H1 (cell line): ENCODE measurements around the gene TRAPPC6A. TPM values are rescaled to one million over a fixed set of nuclear protein-coding genes. Genes with fewer than 3 reads are reported as not detected.

ENCODE experiments used
- CBX8 ChIP-seq: fragments of 300-800, 300-1000 bp; sonication (generic); IDR thresholded peaks from 2 replicates; pipeline ENCODE4 v1.7.1; 2016; ENCODE audit warnings: low read depth, low read length, borderline replicate concordance
- HDAC6 ChIP-seq: IDR thresholded peaks from one replicate; pipeline ENCODE4 v1.7.1; 2012; ENCODE audit warnings: low read depth, mild to moderate bottlenecking, inconsistent platforms, low read length, moderate library complexity
- KDM1A ChIP-seq: fragments of 200-600, 300-600 bp; sonication (generic); IDR thresholded peaks from 2 replicates; pipeline ENCODE4 v1.7.1; 2016; ENCODE audit warnings: mild to moderate bottlenecking, low read length, borderline replicate concordance
- MAFK ChIP-seq: IDR thresholded peaks from 2 replicates; pipeline ENCODE4 v1.6.1; 2012; ENCODE audit warnings: low read depth, mild to moderate bottlenecking, improper control_type of control experiment, low read length
- MAX ChIP-seq: IDR thresholded peaks from 2 replicates; pipeline ENCODE4 v1.6.1; 2012; ENCODE audit warnings: inconsistent platforms
- PHF8 ChIP-seq: fragments of 200-600 bp; sonication (generic); conservative IDR thresholded peaks from 2 replicates; pipeline ENCODE4 v1.7.1; 2012; ENCODE audit warnings: low read depth, mild to moderate bottlenecking, inconsistent platforms, low read length, moderate library complexity
- POLR2A ChIP-seq, 2 experiments: IDR thresholded peaks; 1 replicate in 1 of 2; 2 replicates in 1 of 2; pipeline ENCODE4 v1.6.1; 2011; ENCODE audit warnings: low read depth in 2 of 2, low read length in 2 of 2, mild to moderate bottlenecking in 2 of 2; ENCODE audit errors: control extremely low read depth in 1 of 2
- POLR2AphosphoS5 ChIP-seq: IDR thresholded peaks from 2 replicates; pipeline ENCODE4 v1.6.1; 2011; ENCODE audit warnings: low read depth, low read length
- RBBP5 ChIP-seq: IDR thresholded peaks from 2 replicates; pipeline ENCODE4 v1.7.1; 2012; ENCODE audit warnings: low read depth, mild to moderate bottlenecking, inconsistent platforms, low read length, moderate library complexity, borderline replicate concordance
- RXRA ChIP-seq: IDR thresholded peaks from 2 replicates; pipeline ENCODE4 v1.6.1; 2011; ENCODE audit warnings: low read depth, mild to moderate bottlenecking, low read length, moderate library complexity; ENCODE audit not compliant: insufficient read depth
- SAP30 ChIP-seq: fragments of 300-600 bp; sonication (generic); IDR thresholded peaks from 2 replicates; pipeline ENCODE4 v1.7.1; 2012; ENCODE audit warnings: low read length, moderate library complexity, mild to moderate bottlenecking, inconsistent platforms; ENCODE audit not compliant: insufficient read depth, insufficient replicate concordance
- SIN3A ChIP-seq, 2 experiments: IDR thresholded peaks in 1 of 2; conservative IDR thresholded peaks in 1 of 2; 2 replicates each; pipeline ENCODE4 v1.6.1; 2011 to 2012; ENCODE audit warnings: low read length in 2 of 2, improper control_type of control experiment in 1 of 2, low read depth in 1 of 2, mild to moderate bottlenecking in 1 of 2
- ZNF274 ChIP-seq: IDR thresholded peaks from 2 replicates; pipeline ENCODE4 v1.7.0; 2012; ENCODE audit warnings: low read length, borderline replicate concordance; ENCODE audit errors: extremely low read depth
- polyA plus RNA-seq, 7 experiments: library from polyadenylated mRNA; depleted of rRNA in 3 of 7; stranded (reverse) in 5 of 7; unstranded in 2 of 7; fragments of >200 nt in 5 of 7; fragments of 200-250 nt in 2 of 7; gene quantifications; 1 replicate in 5 of 7; 2 replicates in 1 of 7; 4 replicates in 1 of 7; pipeline versions ENCODE4 v1.2.1 to v1.2.3, GENCODE V29; 2011 to 2013; ENCODE audit warnings: missing spikeins in 2 of 7, mixed read lengths in 2 of 7
- total RNA-seq: library from RNA; stranded (reverse); fragmentation: NEBNext Ultra II Directional; extraction: Animal tissue kit (Norgen Biotek cat#: 25700); gene quantifications from 2 replicates; pipeline ENCODE4 v1.2.1, GENCODE V29; 2021

The TRAPPC6A gene
- total and polyA plus RNA-seq, 2 of the 8 experiments (the other 6 are each of a cell fraction or from before 2014, with no cell fraction given): 31.8 to 130 TPM

DNA sequence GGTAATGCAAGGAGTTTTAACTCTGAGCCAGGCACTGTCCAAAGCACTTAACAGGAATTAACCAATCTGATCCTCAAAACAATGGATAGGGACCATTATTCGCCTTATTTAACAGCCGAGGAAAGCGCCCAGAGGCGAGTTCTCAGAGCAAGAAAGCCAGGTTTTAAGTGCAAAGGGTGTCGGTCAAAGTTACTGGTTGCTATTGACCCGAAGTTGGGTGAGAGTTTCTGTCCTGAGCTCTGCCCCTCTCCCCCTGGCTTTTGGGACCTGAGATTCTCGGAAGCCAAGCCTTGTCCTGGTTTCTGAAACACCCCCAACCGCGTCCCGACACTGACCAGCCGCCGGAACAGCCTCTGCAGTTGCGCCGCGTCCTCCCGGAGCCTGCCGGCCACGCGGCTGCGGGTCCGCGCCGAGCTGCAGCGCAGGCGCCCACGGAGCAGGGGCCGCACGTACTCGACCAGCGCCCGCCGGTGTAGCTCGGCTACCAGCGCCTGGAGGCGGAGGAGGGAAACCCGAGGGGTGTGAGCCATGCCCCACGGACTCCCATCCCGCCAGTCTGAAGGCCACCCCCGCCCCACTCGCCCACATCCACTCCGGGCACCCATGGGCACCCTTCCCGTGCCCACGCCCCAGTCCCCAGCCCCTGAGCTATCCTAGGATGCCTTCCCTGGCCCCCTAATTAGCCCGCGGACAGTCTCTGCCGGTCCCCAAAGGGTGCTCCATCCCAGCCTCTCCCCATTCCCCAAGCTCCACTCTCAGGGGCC is 39.3 kb upstream of the TRAPPC6A start (continued):
- TF ChIP-seq SAP30: no peak
- no peak for TF ChIP-seq KDM1A
- TF ChIP-seq PHF8: no peak
- TF ChIP-seq ZNF274: no peak
- no peak for TF ChIP-seq RXRA
- no peak for TF ChIP-seq HDAC6
- no peak for TF ChIP-seq MAFK
- no peak for TF ChIP-seq POLR2AphosphoS5
- peak; percentile 57 for TF ChIP-seq MAX
- TF ChIP-seq RBBP5: no peak
- no peak; the same call in 1 of the 2 replicates for TF ChIP-seq CBX8
- TF ChIP-seq SIN3A (conservative IDR thresholded peaks at IDR 0.05 in 1 of 2, IDR thresholded peaks at IDR 0.05 in 1 of 2; ENCODE audit: low read depth in 1 of 2, low read length in 2 of 2): no peak
- TF ChIP-seq POLR2A (IDR thresholded peaks at IDR 0.05; ENCODE audit: control extremely low read depth in 1 of 2, low read depth in 2 of 2, low read length in 2 of 2): no peak
- TF ChIP-seq, all 59 proteins: peak for 8
